A549 (cell line): ENCODE results near the gene BNC2. TPM values are rescaled to one million over a fixed set of nuclear protein-coding genes. Genes with fewer than 3 reads are reported as not detected.
A peak's percentile ranks its signal among the peaks of the same experiment; 100 is the strongest.

Experiments
- ATAC-seq, 2 experiments: fragments of 200-7000 bp in 1 of 2; fragments of >200 bp in 1 of 2; cut with Nextera tagmentation in 1 of 2; cut with Tn5 transposase in 1 of 2; 3 replicates each; pipeline versions ENCODE4 v1.8.0 to v1.9.1; 2018 to 2020; ENCODE audit warnings: mild to moderate bottlenecking in 1 of 2, moderate library complexity in 1 of 2
- CTCF ChIA-PET: fragments of 300-600 bp; sonication (Branson Sonifier 250); formaldehyde crosslinking; extraction: SDS; loops from one replicate; lab custom pipeline; 2021; ENCODE audit warnings: antibody characterized with exemption, inconsistent platforms; lab: Yijun Ruan, JAX
- POLR2A ChIA-PET: fragments of 350-600 bp; formaldehyde crosslinking; extraction: SDS; loops from one replicate; lab custom pipeline; 2021; ENCODE audit warnings: antibody characterized with exemption, inconsistent platforms; lab: Yijun Ruan, JAX
- DNase-seq, 2 experiments: peaks; one replicate each; pipeline versions ENCODE4 v3.0.0 to v3.0.0-alpha.2; 2011 to 2016; ENCODE audit warnings: low read depth in 1 of 2, low spot score in 1 of 2
- FAIRE-seq: peaks from 2 replicates; lab custom pipeline; 2011; peaks lifted over from hg19 to GRCh38; lab: Jason Lieb, UNC
- H3K27ac ChIP-seq, 2 experiments: fragments of >200 bp; sonication (Bioruptor Twin); formaldehyde crosslinking; 3 replicates each; pipeline ENCODE4 v1.5.1; 2016 to 2017
- H3K4me1 ChIP-seq: fragments of >200 bp; sonication (Bioruptor Twin); formaldehyde crosslinking; 3 replicates; pipeline ENCODE4 v1.6.1; 2016
- H3K4me2 ChIP-seq: fragments of >200 bp; sonication (Bioruptor Twin); formaldehyde crosslinking; 3 replicates; pipeline ENCODE4 v1.6.1; 2016
- H3K4me3 ChIP-seq: fragments of >200 bp; sonication (Bioruptor Twin); formaldehyde crosslinking; 3 replicates; pipeline ENCODE4 v1.5.1; 2016
- H3K9me3 ChIP-seq: fragments of >200 bp; sonication (Bioruptor Twin); formaldehyde crosslinking; 3 replicates; pipeline ENCODE4 v1.6.1; 2016
- ATOH8 ChIP-seq: fragments of 250-450 bp; sonication (Bioruptor Pico); IDR thresholded peaks from 2 replicates; pipeline ENCODE4 v1.5.0; 2020; ENCODE audit warnings: low read depth, mild to moderate bottlenecking, moderate library complexity
- CTCF ChIP-seq: fragments of >200 bp; sonication (Bioruptor Twin); formaldehyde crosslinking; IDR thresholded peaks from 3 replicates; pipeline ENCODE4 v1.5.1; 2016
- ELK1 ChIP-seq: fragments of 150-350 bp; IDR thresholded peaks from 2 replicates; pipeline ENCODE4 v1.6.1; 2014; ENCODE audit warnings: low read depth, mild to moderate bottlenecking, low read length
- FOSL2 ChIP-seq, 2 experiments: fragments of 450-650 bp in 1 of 2; fragments of >200 bp in 1 of 2; sonication (Bioruptor Twin) in 1 of 2; formaldehyde crosslinking; IDR thresholded peaks; 2 replicates each; pipeline versions ENCODE4 v1.5.0 to v1.6.1; 2016 to 2020; ENCODE audit warnings: mild to moderate bottlenecking in 1 of 2, moderate library complexity in 1 of 2
- FOXS1 ChIP-seq: fragments of 250-450 bp; sonication (Bioruptor Pico); IDR thresholded peaks from 2 replicates; pipeline ENCODE4 v1.5.0; 2020; ENCODE audit warnings: mild to moderate bottlenecking, moderate library complexity
- HES2 ChIP-seq: fragments of >200 bp; sonication (Bioruptor Twin); formaldehyde crosslinking; IDR thresholded peaks from 2 replicates; pipeline ENCODE4 v1.6.1; 2016
- HMGXB4 ChIP-seq: fragments of 250-450 bp; sonication (Bioruptor Pico); IDR thresholded peaks from 2 replicates; pipeline ENCODE4 v1.5.0; 2021; ENCODE audit warnings: mild to moderate bottlenecking, moderate library complexity, borderline replicate concordance
- MAFK ChIP-seq: fragments of 450-650 bp; IDR thresholded peaks from 2 replicates; pipeline ENCODE4 v1.6.1; 2014; ENCODE audit not compliant: partially characterized antibody
- NFE2L2 ChIP-seq: fragments of 150-350 bp; conservative IDR thresholded peaks from 2 replicates; pipeline ENCODE4 v1.6.1; 2014; ENCODE audit warnings: low read length
- RAD21 ChIP-seq, 2 experiments: fragments of >200 bp in 1 of 2; sonication (Bioruptor Twin) in 1 of 2; formaldehyde crosslinking in 1 of 2; IDR thresholded peaks in 1 of 2; conservative IDR thresholded peaks in 1 of 2; 2 replicates in 1 of 2; 3 replicates in 1 of 2; pipeline ENCODE4 v1.6.1; 2012 to 2018; ENCODE audit warnings: inconsistent platforms in 1 of 2
- RARB ChIP-seq: fragments of 250-450 bp; sonication (Bioruptor Pico); IDR thresholded peaks from 2 replicates; pipeline ENCODE4 v1.8.0; 2021; ENCODE audit warnings: mild to moderate bottlenecking, moderate library complexity
- SMC3 ChIP-seq: fragments of >200 bp; sonication (Bioruptor Twin); formaldehyde crosslinking; IDR thresholded peaks from 3 replicates; pipeline ENCODE4 v1.6.1; 2018; ENCODE audit warnings: inconsistent platforms
- ZC3H11A ChIP-seq: fragments of 450-650 bp; IDR thresholded peaks from 2 replicates; pipeline ENCODE4 v1.6.1; 2014; ENCODE audit warnings: antibody characterized with exemption, mild to moderate bottlenecking
- ZFP36 ChIP-seq: fragments of 450-650 bp; IDR thresholded peaks from 2 replicates; pipeline ENCODE4 v1.6.1; 2014; ENCODE audit warnings: borderline replicate concordance; ENCODE audit not compliant: partially characterized antibody
- WGBS: methylation state at CpG from one replicate; pipeline ENCODE4 v1.1.6; 2017; ENCODE audit errors: missing lambda C conversion rate; 5-methylcytosine and 5-hydroxymethylcytosine counted together
- polyA plus RNA-seq, 4 experiments: library from polyadenylated mRNA; depleted of rRNA in 3 of 4; stranded (reverse); fragments of >200 nt; fragmentation: RNase III in 1 of 4; extraction: RNeasy Plus Mini Kit Qiagen cat#74134 plus additional on column Dnase treatment in 1 of 4; gene quantifications; 2 replicates in 3 of 4; 3 replicates in 1 of 4; pipeline ENCODE4 v1.2.3, GENCODE V29; 2011 to 2017

Gene BNC2
- polyA plus RNA-seq, 2 of the 4 experiments (the other 2 are of a cell fraction), result 6.2 to 7.5 TPM

- TF ChIP-seq ELK1 (no peak), HMGXB4 (no peak), ATOH8 (no peak)
Observed at GRCh38 chr9:16475257-16475656, 395.2 kb downstream of the BNC2 start (continued).

GRCh38 chr9:16469184-16469583 lies 401.3 kb downstream of the BNC2 start:
- POLR2A ChIA-PET, result no interaction called here
- Histone ChIP-seq H3K4me1 (no peaks in the 10 kb centered on the region), H3K4me2 (no peak overlapping the region)
- TF ChIP-seq HES2, result no peak
- TF ChIP-seq RARB (CRISPR knock-in tag), result no peak
- TF ChIP-seq, all 56 proteins: peak for 0
- CTCF ChIA-PET, result no interaction called here
- 0 out of 6 replicates have a peak overlapping the region, but pooled peaks of 1 of the 2 experiments have one; percentile 19 for H3K27ac ChIP-seq
- no peak for ATAC-seq
- no peaks in the 10 kb centered on the region for H3K9me3 ChIP-seq
- FAIRE-seq, result no peak
- DNase-seq, result peak in 1 of 2 experiments; percentile 5
- no peak overlapping the region for H3K4me3 ChIP-seq
- WGBS, result 74% methylated on average over 4 of the region's 4 CpGs

GRCh38 chr9:16461851-16462250 lies 408.6 kb downstream of the BNC2 start:
- CTCF ChIA-PET, result interaction anchor here (0.6 to 0.7 kb wide), 2 partner anchors 282 to 383 kb away, joined by 3 read pairs; no protein-coding TSS in a partner anchor

GRCh38 chr9:16461137-16461840 lies 409.2 kb downstream of the BNC2 start:
- Histone ChIP-seq H3K9me3 (no peaks in the 10 kb centered on the region), H3K4me2 (no peak overlapping the region), H3K27ac (no peak overlapping the region), H3K4me1 (no peaks in the 10 kb centered on the region), H3K4me3 (no peak overlapping the region)
- CTCF ChIA-PET, result interaction anchor here (0.6 to 0.7 kb wide), 2 partner anchors 281 to 383 kb away, joined by 3 read pairs; no protein-coding TSS in a partner anchor
- POLR2A ChIA-PET, result no interaction called here
- no peak for TF ChIP-seq FOSL2 (IDR thresholded peaks at IDR 0.05)
- no peak for TF ChIP-seq FOSL2 (CRISPR knock-in tag; IDR thresholded peaks at IDR 0.05)
- TF ChIP-seq NFE2L2, result no peak
- TF ChIP-seq ZC3H11A, result no peak
- WGBS, result 87% methylated on average over 12 of the region's 12 CpGs
- FAIRE-seq, result no peak
- no peak for ATAC-seq
- no peak for DNase-seq

More at GRCh38 chr9:16461851-16462250, 408.6 kb downstream of the BNC2 start:
- Histone ChIP-seq H3K4me3 (no peak overlapping the region), H3K27ac (no peak overlapping the region), H3K4me1 (no peaks in the 10 kb centered on the region), H3K9me3 (no peaks in the 10 kb centered on the region), H3K4me2 (no peak overlapping the region)
- FAIRE-seq, result no peak
- 92% methylated on average over 2 of the region's 2 CpGs for WGBS
- POLR2A ChIA-PET, result no interaction called here
- ATAC-seq, result no peak
- DNase-seq, result no peak
- TF ChIP-seq ATOH8, result no peak

GRCh38 chr9:16460696-16461095 lies 409.8 kb downstream of the BNC2 start:
- no peak overlapping the region for H3K4me3 ChIP-seq
- ATAC-seq, result no peak
- no peak for FAIRE-seq
- H3K27ac ChIP-seq, result no peak overlapping the region
- DNase-seq, result no peak
- H3K4me1 ChIP-seq, result no peaks in the 10 kb centered on the region
- 94% methylated on average over 6 of the region's 6 CpGs for WGBS
- no peaks in the 10 kb centered on the region for H3K9me3 ChIP-seq
- H3K4me2 ChIP-seq, result no peak overlapping the region
- ChIA-PET CTCF (interaction anchor here (1.4 kb wide), 1 partner anchor 18 kb away, joined by 4 read pairs; no protein-coding TSS in a partner anchor), POLR2A (no interaction called here)
- TF ChIP-seq CTCF (no peak), SMC3 (no peak), MAFK (no peak), RAD21 (conservative IDR thresholded peaks at IDR 0.05 in 1 of 2, IDR thresholded peaks at IDR 0.05 in 1 of 2) (no peak), ZFP36 (no peak), FOXS1 (CRISPR knock-in tag) (no peak)
